ENCODE data around the gene NFXL1. TPM values are rescaled to one million over a fixed set of nuclear protein-coding genes. Genes with fewer than 3 reads are reported as not detected.

The NFXL1 gene
- total RNA-seq, result 10 to 100 TPM; 10.4 to 11.4 TPM

DNA sequence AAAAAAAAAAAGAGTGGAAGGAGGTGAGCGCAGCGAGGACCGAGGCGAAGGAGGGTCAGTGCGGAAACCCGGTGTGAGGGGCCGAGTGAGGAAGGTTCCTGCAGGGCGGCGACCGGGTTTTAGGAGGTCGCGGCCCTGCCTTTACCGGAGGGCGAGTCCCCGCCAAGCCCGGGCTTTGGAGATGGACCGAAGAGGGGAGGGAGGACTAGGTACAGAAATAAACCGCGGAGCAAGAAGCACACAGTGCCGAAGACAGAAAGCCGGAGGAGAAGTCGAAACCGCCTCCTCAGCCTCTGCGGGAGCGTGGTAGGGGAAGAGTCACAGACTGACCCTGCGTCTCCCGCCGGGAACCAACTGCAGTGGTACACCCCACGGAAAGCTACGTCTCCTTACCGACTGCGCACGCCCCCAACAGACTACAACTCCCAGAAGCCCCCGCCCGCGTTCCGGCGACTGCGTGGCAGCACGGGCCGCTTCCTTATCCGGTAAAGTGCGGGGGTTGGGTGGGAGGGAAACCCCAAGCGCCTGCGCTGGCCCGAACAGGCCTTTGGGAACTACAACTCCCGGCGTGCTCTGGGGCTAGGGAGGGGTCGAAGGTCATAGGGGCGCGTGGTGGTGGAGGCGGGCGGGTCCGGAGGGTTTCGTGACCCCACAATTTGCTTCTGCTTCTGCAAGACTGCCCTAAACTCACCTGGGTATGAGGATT is at the start of gene NFXL1:
NFXL1 (minus strand) TSS at position 364 of the 706 bp plus-strand sequence. CDS start 380 bp downstream, outside the sequence.
- CTCF ChIA-PET, result interaction anchor here (0.6 to 3.1 kb wide), 2 partner anchors 19 to 38 kb away, joined by 3 to 9 read pairs; no protein-coding TSS in a partner anchor
- peaks cover 20% of the 10 kb centered on the region for H3K36me3 Mint-ChIP-seq (ENCODE audit: low read depth)
- DNase-seq, result peak; percentile 97
- no peaks in the 10 kb centered on the region for H3K27me3 Mint-ChIP-seq (ENCODE audit: low read depth)
- H3K4me1 Mint-ChIP-seq (ENCODE audit: low read depth), result peaks cover 29% of the 10 kb centered on the region
- peaks cover 10% of the 10 kb centered on the region for H3K9me3 Mint-ChIP-seq
- peak within 1 kb of the TSS; percentile 91 for H3K27ac Mint-ChIP-seq
- intact Hi-C loops (cut with micrococcal nuclease), result loop anchor here (1.0 to 5.0 kb wide), 10 partner anchors 22 to 916 kb away; partner anchors contain the start of genes ATP10D, COMMD8, OCIAD1 and SLAIN2
- H3K4me3 Mint-ChIP-seq, result peak within 1 kb of the TSS; percentile 90

- intact Hi-C loops (cut with micrococcal nuclease), result no loop called here
- H3K4me1 Mint-ChIP-seq (ENCODE audit: low read depth), result no peaks in the 10 kb centered on the region
- H3K27ac Mint-ChIP-seq, result no peak overlapping the region
- no peak overlapping the region for H3K4me3 Mint-ChIP-seq
- no peak for DNase-seq
- peaks cover 3% of the 10 kb centered on the region for H3K9me3 Mint-ChIP-seq
- H3K36me3 Mint-ChIP-seq (ENCODE audit: low read depth), result no peaks in the 10 kb centered on the region
- H3K27me3 Mint-ChIP-seq (ENCODE audit: low read depth), result no peaks in the 10 kb centered on the region
- CTCF ChIA-PET, result interaction anchor here (0.6 kb wide), 1 partner anchor 44 kb away, joined by 4 read pairs; no protein-coding TSS in a partner anchor
These were observed 40.3 kb upstream of the NFXL1 start for GRCh38 chr4:47954677-47955076.

DNA sequence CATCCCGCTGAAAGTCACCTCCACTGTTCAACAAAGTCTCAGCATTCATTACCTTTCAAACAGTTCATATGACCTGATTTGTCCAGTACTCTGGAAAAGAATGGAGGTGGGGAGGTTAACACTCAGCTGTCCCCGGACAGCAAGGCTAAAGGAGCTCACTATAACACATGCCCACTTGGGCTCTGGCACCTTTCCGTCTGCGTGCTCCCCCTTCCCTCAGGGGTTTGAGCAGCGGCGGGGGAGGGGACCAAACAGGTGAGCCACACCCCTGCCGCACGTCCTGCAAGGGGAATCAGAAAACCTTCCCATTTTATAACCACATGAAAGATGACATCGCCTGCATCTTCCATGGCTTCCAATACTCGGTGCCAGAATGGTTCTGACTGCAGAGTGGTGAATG is 39.9 kb upstream of the NFXL1 start:
- CTCF ChIA-PET, result no interaction called here
- peaks cover 4% of the 10 kb centered on the region for H3K9me3 Mint-ChIP-seq
- H3K4me3 Mint-ChIP-seq, result no peak overlapping the region
- no peaks in the 10 kb centered on the region for H3K27me3 Mint-ChIP-seq (ENCODE audit: low read depth)
- H3K4me1 Mint-ChIP-seq (ENCODE audit: low read depth), result no peaks in the 10 kb centered on the region
- no peak for DNase-seq
- no peaks in the 10 kb centered on the region for H3K36me3 Mint-ChIP-seq (ENCODE audit: low read depth)
- intact Hi-C loops (cut with micrococcal nuclease), result no loop called here
- no peak overlapping the region for H3K27ac Mint-ChIP-seq

- peaks cover 1% of the 10 kb centered on the region for H3K9me3 Mint-ChIP-seq
- intact Hi-C loops (cut with micrococcal nuclease), result loop anchor here (5.0 kb wide), 1 partner anchor 36 kb away; no protein-coding TSS in a partner anchor
- no peaks in the 10 kb centered on the region for H3K27me3 Mint-ChIP-seq (ENCODE audit: low read depth)
- no peaks in the 10 kb centered on the region for H3K36me3 Mint-ChIP-seq (ENCODE audit: low read depth)
- no peaks in the 10 kb centered on the region for H3K4me1 Mint-ChIP-seq (ENCODE audit: low read depth)
- H3K4me3 Mint-ChIP-seq, result no peak overlapping the region
- DNase-seq, result no peak
- CTCF ChIA-PET, result no interaction called here
- H3K27ac Mint-ChIP-seq, result no peak overlapping the region
These were observed 31.7 kb upstream of the NFXL1 start for GRCh38 chr4:47945930-47946726.

GRCh38 chr4:47942081-47942819 is 27.9 kb upstream of the NFXL1 start:
- DNase-seq, result no peak
- Mint-ChIP-seq H3K4me3 (no peak overlapping the region), H3K27me3 (ENCODE audit: low read depth) (no peaks in the 10 kb centered on the region), H3K36me3 (ENCODE audit: low read depth) (no peaks in the 10 kb centered on the region), H3K27ac (no peak overlapping the region), H3K9me3 (no peaks in the 10 kb centered on the region), H3K4me1 (ENCODE audit: low read depth) (no peaks in the 10 kb centered on the region)
- intact Hi-C loops (cut with micrococcal nuclease), result no loop called here
- CTCF ChIA-PET, result interaction anchor here (2.8 kb wide), 1 partner anchor 9 kb away, joined by 12 read pairs; no protein-coding TSS in a partner anchor

DNA sequence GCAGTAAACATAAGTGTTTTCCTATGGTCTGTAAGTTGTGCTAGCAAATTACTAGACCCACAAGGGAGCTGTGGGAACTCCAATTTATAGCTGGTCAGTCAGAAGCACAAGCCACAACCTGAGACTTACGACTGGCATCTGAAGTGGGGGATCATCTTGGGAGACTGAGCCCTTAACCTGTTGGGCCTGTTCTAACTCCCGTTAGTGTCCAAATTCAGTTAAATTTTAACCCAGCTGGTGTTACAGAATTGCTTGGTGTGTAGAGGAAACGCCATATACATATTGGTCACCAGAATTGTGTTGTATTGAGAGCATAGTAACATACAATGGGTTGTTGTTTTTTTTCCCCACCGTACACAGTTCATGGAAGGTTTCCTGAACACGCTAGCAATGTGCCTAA is 25.1 kb upstream of the NFXL1 start:
- Mint-ChIP-seq H3K4me1 (ENCODE audit: low read depth) (no peaks in the 10 kb centered on the region), H3K27me3 (ENCODE audit: low read depth) (no peaks in the 10 kb centered on the region), H3K4me3 (no peak overlapping the region), H3K36me3 (ENCODE audit: low read depth) (no peaks in the 10 kb centered on the region), H3K27ac (no peak overlapping the region), H3K9me3 (no peaks in the 10 kb centered on the region)
- intact Hi-C loops (cut with micrococcal nuclease), result loop anchor here (10.0 kb wide), 1 partner anchor 1095 kb away; no protein-coding TSS in a partner anchor
- CTCF ChIA-PET, result no interaction called here
- no peak for DNase-seq

DNA sequence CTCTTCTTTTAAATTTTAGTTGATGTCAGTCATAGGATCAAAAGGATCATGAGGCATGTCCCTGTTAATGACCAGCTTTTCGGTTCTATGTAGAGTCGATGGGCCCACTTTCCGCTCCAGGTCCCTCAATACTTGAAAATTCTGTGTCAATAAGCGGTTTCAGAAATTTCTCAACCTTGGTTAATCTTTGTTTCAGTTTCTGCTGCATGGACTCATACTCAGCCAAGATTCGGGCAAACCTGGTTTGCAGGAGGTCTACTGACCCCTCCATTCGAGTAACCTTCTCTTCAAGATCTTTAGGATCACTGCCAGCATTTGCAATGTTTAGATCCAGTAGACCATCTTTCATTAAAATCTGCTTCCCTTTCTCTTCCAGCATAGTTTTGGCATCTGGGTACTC is 22.0 kb upstream of the NFXL1 start:
- Mint-ChIP-seq H3K27ac (no peak overlapping the region), H3K9me3 (no peaks in the 10 kb centered on the region), H3K4me1 (ENCODE audit: low read depth) (no peaks in the 10 kb centered on the region), H3K27me3 (ENCODE audit: low read depth) (no peaks in the 10 kb centered on the region), H3K36me3 (ENCODE audit: low read depth) (no peaks in the 10 kb centered on the region), H3K4me3 (no peak overlapping the region)
- CTCF ChIA-PET, result interaction anchor here (0.8 kb wide), 1 partner anchor 268 kb away, joined by 3 read pairs; no protein-coding TSS in a partner anchor
- intact Hi-C loops (cut with micrococcal nuclease), result loop anchor here (10.0 kb wide), 1 partner anchor 1092 kb away; no protein-coding TSS in a partner anchor
- no peak for DNase-seq

GRCh38 chr4:47933840-47934239 is 19.5 kb upstream of the NFXL1 start:
- Mint-ChIP-seq H3K36me3 (ENCODE audit: low read depth) (no peaks in the 10 kb centered on the region), H3K4me3 (no peak overlapping the region), H3K27me3 (ENCODE audit: low read depth) (no peaks in the 10 kb centered on the region), H3K9me3 (no peaks in the 10 kb centered on the region), H3K4me1 (ENCODE audit: low read depth) (peaks cover 2% of the 10 kb centered on the region), H3K27ac (no peak overlapping the region)
- DNase-seq, result no peak
- CTCF ChIA-PET, result interaction anchor here (0.6 to 5.2 kb wide), 29 partner anchors 9 to 1063 kb away, joined by 3 to 29 read pairs (median 4); partner anchors contain the start of gene NFXL1
- intact Hi-C loops (cut with micrococcal nuclease), result loop anchor here (1.0 to 10.0 kb wide), 6 partner anchors 98 to 1089 kb away; no protein-coding TSS in a partner anchor

DNA sequence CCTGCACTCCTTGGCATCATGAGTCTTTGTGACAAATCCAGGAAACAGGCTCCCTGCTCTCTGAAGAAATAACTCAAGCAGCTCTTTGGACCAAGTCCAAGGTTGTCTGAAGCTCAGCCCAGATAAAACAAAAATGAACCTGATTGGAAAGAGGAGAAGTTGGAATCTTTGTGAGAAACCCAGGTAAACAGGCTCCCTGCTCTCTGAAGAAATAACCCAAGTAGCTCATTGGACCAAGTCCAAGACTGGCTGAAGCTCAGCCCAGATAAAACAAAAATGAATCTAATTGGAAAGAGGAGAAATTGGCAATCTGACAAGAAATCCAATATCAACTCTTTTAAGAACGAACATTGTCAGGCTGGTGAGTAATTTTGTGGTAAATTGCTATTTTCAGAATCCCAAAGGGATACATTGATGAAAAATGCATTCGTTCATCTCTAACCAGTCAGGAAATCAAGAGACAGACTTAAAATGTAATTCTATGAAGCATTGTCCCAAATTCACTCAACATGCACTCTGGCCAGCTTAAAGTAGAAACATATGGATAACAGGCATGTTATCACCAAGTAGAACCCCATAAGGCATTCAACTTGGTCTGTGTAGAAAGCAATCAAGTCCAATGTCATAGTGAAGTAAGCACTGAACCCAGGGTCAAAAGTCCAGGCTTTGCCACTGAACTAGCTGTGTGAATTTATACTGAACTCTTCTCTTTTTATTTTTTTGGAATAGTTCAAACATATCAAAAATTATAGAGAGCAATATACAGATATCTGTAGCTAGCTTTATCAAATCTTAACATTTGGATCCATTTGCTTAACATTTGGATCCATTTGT is 16.8 kb upstream of the NFXL1 start:
- H3K9me3 Mint-ChIP-seq, result no peaks in the 10 kb centered on the region
- peaks cover 7% of the 10 kb centered on the region for H3K27me3 Mint-ChIP-seq (ENCODE audit: low read depth)
- H3K4me1 Mint-ChIP-seq (ENCODE audit: low read depth), result peaks cover 8% of the 10 kb centered on the region
- H3K27ac Mint-ChIP-seq, result no peak overlapping the region
- H3K36me3 Mint-ChIP-seq (ENCODE audit: low read depth), result no peaks in the 10 kb centered on the region
- intact Hi-C loops (cut with micrococcal nuclease), result loop anchor here (5.0 to 10.0 kb wide), 2 partner anchors 439 to 1086 kb away; no protein-coding TSS in a partner anchor
- DNase-seq, result no peak
- CTCF ChIA-PET, result interaction anchor here (0.6 to 5.2 kb wide), 10 partner anchors 9 to 263 kb away, joined by 3 to 29 read pairs (median 4); no protein-coding TSS in a partner anchor
- H3K4me3 Mint-ChIP-seq, result no peak overlapping the region

DNA sequence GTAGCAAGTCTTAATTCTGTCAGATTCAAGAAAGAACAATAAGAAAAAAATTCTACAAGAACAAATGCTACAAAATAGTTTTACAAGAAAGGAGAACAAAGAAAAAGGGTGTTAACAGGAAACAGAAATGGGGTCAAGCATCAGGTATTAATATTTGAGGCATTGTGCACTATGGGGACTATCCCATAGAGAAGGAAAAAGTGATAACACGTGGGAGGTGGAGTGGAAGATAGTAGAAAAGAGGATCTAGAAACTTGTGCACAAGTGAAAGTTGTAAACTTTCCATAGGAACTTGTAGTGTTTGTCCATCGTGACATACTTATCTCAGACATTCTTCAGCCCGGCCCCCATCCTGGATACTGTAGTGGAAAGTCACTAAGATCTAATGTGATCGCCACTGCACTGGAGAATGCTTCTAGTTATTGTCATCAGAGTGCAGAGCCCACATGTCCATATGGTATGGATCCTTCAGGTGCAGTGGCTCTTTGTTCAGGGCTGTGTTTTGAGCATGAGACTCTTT is 15.4 kb upstream of the NFXL1 start:
- Mint-ChIP-seq H3K4me3 (no peak overlapping the region), H3K27me3 (ENCODE audit: low read depth) (peaks cover 8% of the 10 kb centered on the region), H3K27ac (no peak overlapping the region), H3K4me1 (ENCODE audit: low read depth) (peaks cover 8% of the 10 kb centered on the region), H3K9me3 (no peaks in the 10 kb centered on the region), H3K36me3 (ENCODE audit: low read depth) (no peaks in the 10 kb centered on the region)
- no peak for DNase-seq
- CTCF ChIA-PET, result no interaction called here
- intact Hi-C loops (cut with micrococcal nuclease), result loop anchor here (5.0 to 10.0 kb wide), 3 partner anchors 363 to 1085 kb away; no protein-coding TSS in a partner anchor

Measured in activated naive CD4-positive, alpha-beta T cell treated with anti-CD3 and anti-CD28 coated beads for 36 hours (primary cell).